Glutamatergic neuron (in vitro differentiated cells): ENCODE results near the gene CCDC183. TPM values are rescaled to one million over a fixed set of nuclear protein-coding genes. Genes with fewer than 3 reads are reported as not detected.
"Not testable (repeated sequence)": the region's sequence is repeated elsewhere in the genome, so short reads cannot be mapped to it uniquely, and the experiment has no call there.

Experiments
- DNase-seq: peaks from one replicate; pipeline ENCODE4 v3.0.0; 2022
- H3K27ac Mint-ChIP-seq: one replicate; pipeline ENCODE4 v1.8.0; 2020; ENCODE audit warnings: mild to moderate bottlenecking, mixed read lengths, inconsistent platforms; ENCODE audit not compliant: unreplicated experiment
- H3K27me3 Mint-ChIP-seq: one replicate; pipeline ENCODE4 v1.8.0; 2020; ENCODE audit warnings: mild to moderate bottlenecking, moderate library complexity, mixed read lengths, inconsistent platforms; ENCODE audit not compliant: unreplicated experiment
- H3K36me3 Mint-ChIP-seq: one replicate; pipeline ENCODE4 v1.8.0; 2020; ENCODE audit warnings: mild to moderate bottlenecking, mixed read lengths, inconsistent platforms; ENCODE audit not compliant: unreplicated experiment
- H3K4me1 Mint-ChIP-seq: one replicate; pipeline ENCODE4 v1.8.0; 2020; ENCODE audit warnings: mild to moderate bottlenecking, low read depth, mixed read lengths, inconsistent platforms; ENCODE audit not compliant: unreplicated experiment
- H3K4me3 Mint-ChIP-seq: one replicate; pipeline ENCODE4 v1.8.0; 2020; ENCODE audit warnings: mild to moderate bottlenecking, mixed read lengths, inconsistent platforms; ENCODE audit not compliant: unreplicated experiment
- H3K9me3 Mint-ChIP-seq: one replicate; pipeline ENCODE4 v1.8.0; 2020; ENCODE audit warnings: mild to moderate bottlenecking, moderate library complexity, mixed read lengths, inconsistent platforms; ENCODE audit not compliant: unreplicated experiment
- total RNA-seq: library from RNA; stranded (reverse); fragmentation: NEBNext Ultra II Directional; extraction: Animal tissue kit (Norgen Biotek cat#: 25700); gene quantifications from one replicate; pipeline ENCODE4 v1.2.1, GENCODE V29; 2021; ENCODE audit not compliant: unreplicated experiment
- TF ChIP-seq, protein P1 (sequence below): fragments of 200-600 bp; sonication (generic); IDR thresholded peaks from one replicate; pipeline ENCODE4 v1.5.0; 2021; ENCODE audit not compliant: partially characterized antibody, unreplicated experiment

Gene CCDC183
- total RNA-seq, 1 donor from 2014 or later = 20.0 TPM

DNA sequence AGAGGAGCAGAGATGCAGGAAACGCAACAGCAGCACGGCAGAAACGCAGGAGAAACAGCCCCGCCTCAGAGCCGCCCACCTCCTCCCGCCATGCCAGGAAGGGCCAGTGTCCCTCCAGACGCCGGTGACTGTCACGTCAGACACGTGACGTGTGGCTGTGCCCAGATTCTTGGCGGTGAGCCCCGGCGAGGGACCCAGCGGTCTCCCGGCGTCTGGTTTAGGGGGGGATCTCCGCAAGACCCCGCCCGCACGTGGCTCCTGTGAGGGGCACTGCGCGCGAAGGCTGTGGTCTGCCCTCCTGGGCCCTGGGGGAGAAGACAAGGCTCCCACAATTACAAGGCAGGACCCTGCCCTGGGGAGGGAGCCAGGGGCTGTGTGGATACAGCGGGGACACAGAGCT, 35.7 kb upstream of the CCDC183 start:
- Mint-ChIP-seq H3K4me3 (no peak overlapping the region), H3K27me3 (peaks cover 6% of the 10 kb centered on the region), H3K36me3 (no peaks in the 10 kb centered on the region), H3K27ac (no peak overlapping the region), H3K4me1 (peaks cover 10% of the 10 kb centered on the region), H3K9me3 (peaks cover 13% of the 10 kb centered on the region)
- DNase-seq = no peak
- TF ChIP-seq, protein P1, sequence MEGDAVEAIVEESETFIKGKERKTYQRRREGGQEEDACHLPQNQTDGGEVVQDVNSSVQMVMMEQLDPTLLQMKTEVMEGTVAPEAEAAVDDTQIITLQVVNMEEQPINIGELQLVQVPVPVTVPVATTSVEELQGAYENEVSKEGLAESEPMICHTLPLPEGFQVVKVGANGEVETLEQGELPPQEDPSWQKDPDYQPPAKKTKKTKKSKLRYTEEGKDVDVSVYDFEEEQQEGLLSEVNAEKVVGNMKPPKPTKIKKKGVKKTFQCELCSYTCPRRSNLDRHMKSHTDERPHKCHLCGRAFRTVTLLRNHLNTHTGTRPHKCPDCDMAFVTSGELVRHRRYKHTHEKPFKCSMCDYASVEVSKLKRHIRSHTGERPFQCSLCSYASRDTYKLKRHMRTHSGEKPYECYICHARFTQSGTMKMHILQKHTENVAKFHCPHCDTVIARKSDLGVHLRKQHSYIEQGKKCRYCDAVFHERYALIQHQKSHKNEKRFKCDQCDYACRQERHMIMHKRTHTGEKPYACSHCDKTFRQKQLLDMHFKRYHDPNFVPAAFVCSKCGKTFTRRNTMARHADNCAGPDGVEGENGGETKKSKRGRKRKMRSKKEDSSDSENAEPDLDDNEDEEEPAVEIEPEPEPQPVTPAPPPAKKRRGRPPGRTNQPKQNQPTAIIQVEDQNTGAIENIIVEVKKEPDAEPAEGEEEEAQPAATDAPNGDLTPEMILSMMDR = no peak

DNA sequence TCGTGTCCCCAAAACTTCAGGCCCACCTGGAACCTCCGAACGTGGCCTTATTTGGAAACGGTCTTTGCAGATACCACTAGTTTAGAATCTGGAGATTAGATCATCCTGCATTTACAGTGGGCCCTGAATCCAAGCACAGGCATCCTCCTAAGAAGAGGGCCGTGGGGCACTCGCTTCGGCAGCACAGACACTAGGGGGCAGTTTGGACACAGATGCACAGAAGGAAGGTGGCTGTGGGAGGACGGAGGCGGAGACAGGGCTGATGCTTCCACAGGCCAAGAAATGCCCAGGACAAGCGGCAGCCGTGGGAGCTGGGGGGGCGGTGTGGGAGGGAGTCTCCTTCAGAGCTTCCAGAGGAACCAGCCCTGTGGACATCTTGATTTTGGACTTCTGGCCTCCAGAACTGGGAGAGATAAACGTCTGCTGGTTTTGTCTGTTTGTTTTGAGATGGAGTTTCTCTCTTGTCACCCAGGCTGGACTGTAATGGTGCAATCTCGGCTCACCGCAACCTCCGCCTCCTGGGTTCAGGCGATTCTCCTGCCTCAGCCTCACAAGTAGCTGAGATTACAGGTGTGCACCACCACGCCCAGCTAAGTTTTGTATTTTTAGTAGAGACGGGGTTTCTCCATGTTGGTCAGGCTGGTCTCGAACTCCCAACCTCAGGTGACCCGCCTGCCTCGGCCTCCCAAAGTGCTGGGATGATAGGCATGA, 35.1 kb upstream of the CCDC183 start:
- H3K27ac Mint-ChIP-seq, H3K4me3 Mint-ChIP-seq, H3K36me3 Mint-ChIP-seq, H3K27me3 Mint-ChIP-seq: not testable (repeated sequence)
- H3K9me3 Mint-ChIP-seq = peaks cover 11% of the 10 kb centered on the region
- TF ChIP-seq, protein P1 = peak; percentile 31
- H3K4me1 Mint-ChIP-seq = peaks cover 12% of the 10 kb centered on the region
- DNase-seq = peak; percentile 80

DNA sequence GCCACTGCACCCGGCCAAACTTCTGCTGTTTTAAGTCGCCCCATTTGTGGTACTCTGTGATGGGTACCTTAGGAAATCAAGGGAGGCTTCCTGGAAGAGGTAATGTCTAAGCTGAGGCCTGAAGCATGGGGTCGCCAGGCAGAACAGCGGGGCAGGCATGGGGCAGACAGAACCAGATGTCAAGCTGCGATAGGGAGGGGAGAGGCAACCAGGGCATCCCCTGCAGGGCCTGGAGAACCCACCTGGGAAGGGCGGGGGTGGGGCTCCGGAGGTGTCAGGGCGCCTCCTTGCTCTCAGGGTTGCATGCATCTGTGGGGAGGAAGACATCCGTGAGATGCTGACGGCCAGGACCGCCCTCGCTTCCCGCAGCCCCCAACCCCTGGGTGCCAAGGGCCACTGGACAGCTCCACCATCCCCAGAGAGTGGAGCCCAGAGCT, 34.6 kb upstream of the CCDC183 start:
- H3K4me3 Mint-ChIP-seq = no peak overlapping the region
- no peaks in the 10 kb centered on the region for H3K36me3 Mint-ChIP-seq
- H3K9me3 Mint-ChIP-seq = peaks cover 8% of the 10 kb centered on the region
- DNase-seq = no peak
- peaks cover 4% of the 10 kb centered on the region for H3K27me3 Mint-ChIP-seq
- peaks cover 13% of the 10 kb centered on the region for H3K4me1 Mint-ChIP-seq
- TF ChIP-seq, protein P1 = no peak
- H3K27ac Mint-ChIP-seq = no peak overlapping the region

DNA sequence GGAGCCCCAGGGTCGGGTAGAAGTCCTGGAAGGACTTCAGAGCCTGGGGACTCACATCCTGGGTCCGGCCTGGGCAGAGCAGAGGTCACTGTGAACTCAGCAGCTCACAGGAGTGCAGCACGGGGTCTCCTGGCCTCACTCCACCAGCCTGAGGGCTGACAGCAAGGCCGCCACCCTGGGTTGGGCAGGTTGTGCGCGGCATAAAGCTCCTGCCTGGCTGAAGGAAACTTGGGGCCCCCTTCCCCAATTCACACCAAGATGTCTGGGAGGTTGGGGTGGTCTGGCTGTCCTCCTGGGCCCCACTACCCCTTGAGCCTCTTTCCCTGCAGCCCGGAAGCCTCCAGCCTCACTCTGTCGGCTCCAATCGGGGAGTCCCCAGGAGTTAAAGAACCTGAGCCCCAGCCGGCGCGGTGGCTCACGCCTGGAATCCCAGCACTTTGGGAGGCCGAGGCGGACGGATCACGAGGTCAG, 33.9 kb upstream of the CCDC183 start:
- no peak overlapping the region for H3K4me3 Mint-ChIP-seq
- H3K27me3 Mint-ChIP-seq = peaks cover 4% of the 10 kb centered on the region
- no peak for DNase-seq
- peaks cover 17% of the 10 kb centered on the region for H3K4me1 Mint-ChIP-seq
- peaks cover 7% of the 10 kb centered on the region for H3K9me3 Mint-ChIP-seq
- no peaks in the 10 kb centered on the region for H3K36me3 Mint-ChIP-seq
- TF ChIP-seq, protein P1 = no peak
- no peak overlapping the region for H3K27ac Mint-ChIP-seq

DNA sequence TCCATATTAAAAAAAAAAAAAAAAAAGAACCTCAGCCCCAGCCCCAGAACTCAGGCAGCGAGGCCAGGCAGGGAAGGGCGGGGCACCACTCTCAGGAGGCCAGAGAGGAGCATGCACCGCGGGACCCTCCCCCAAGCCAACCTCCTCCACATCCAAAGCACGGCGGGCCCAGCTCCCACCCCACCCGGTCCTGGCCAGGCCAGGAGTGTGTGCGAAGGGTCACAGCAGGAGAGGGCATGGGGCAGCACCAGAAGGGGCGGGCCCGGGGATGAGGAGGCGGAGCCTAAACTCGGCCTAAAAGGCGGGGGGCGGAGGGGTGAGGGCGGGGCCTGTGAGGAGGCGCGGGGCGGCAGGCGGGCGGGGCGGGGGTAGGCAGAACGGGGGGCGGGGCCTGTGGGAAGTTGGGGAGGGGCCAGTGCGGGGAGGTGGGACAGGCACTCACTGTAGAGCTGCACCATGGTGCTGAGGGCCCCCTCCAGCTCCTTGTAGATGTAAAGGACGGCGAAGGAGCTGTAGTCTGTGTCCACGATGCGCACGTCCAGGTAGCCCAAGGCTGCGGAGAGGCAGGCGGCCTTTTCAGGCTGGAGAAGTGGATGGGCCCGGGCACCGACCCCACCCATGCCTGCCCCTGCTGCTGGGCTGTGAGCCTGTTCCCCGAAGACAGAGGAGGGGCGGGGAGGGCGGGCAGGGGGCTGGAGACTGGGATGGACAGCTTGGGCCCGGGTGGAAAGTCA, 33.1 kb upstream of the CCDC183 start:
- TF ChIP-seq, protein P1 = no peak
- H3K27ac Mint-ChIP-seq = no peak overlapping the region
- peaks cover 4% of the 10 kb centered on the region for H3K27me3 Mint-ChIP-seq
- peaks cover 17% of the 10 kb centered on the region for H3K4me1 Mint-ChIP-seq
- no peaks in the 10 kb centered on the region for H3K36me3 Mint-ChIP-seq
- peak overlapping the region; percentile 38 for H3K4me3 Mint-ChIP-seq
- DNase-seq = peak; percentile 87
- peaks cover 7% of the 10 kb centered on the region for H3K9me3 Mint-ChIP-seq
